HG03280 (cell line): Measurements from ENCODE around the gene L1CAM.

ENCODE experiments used
- ATAC-seq: cut with Tn5 transposase; IDR thresholded peaks from one replicate; pipeline ENCODE4 v1.9.1; 2021; ENCODE audit warnings: mild to moderate bottlenecking, moderate library complexity; ENCODE audit not compliant: unreplicated experiment

Gene L1CAM

DNA sequence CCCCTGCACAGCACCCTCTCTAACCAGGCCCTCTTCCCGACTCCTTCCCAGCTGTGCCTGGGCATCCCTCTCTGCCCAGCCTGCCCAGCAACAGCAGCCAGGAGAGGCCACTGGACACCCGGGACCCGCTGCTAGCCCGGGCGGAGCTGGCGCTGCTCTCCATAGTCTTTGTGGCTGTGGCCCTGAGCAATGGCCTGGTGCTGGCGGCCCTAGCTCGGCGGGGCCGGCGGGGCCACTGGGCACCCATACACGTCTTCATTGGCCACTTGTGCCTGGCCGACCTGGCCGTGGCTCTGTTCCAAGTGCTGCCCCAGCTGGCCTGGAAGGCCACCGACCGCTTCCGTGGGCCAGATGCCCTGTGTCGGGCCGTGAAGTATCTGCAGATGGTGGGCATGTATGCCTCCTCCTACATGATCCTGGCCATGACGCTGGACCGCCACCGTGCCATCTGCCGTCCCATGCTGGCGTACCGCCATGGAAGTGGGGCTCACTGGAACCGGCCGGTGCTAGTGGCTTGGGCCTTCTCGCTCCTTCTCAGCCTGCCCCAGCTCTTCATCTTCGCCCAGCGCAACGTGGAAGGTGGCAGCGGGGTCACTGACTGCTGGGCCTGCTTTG is 19.6 kb upstream of the L1CAM start:
- ATAC-seq = no peak

DNA sequence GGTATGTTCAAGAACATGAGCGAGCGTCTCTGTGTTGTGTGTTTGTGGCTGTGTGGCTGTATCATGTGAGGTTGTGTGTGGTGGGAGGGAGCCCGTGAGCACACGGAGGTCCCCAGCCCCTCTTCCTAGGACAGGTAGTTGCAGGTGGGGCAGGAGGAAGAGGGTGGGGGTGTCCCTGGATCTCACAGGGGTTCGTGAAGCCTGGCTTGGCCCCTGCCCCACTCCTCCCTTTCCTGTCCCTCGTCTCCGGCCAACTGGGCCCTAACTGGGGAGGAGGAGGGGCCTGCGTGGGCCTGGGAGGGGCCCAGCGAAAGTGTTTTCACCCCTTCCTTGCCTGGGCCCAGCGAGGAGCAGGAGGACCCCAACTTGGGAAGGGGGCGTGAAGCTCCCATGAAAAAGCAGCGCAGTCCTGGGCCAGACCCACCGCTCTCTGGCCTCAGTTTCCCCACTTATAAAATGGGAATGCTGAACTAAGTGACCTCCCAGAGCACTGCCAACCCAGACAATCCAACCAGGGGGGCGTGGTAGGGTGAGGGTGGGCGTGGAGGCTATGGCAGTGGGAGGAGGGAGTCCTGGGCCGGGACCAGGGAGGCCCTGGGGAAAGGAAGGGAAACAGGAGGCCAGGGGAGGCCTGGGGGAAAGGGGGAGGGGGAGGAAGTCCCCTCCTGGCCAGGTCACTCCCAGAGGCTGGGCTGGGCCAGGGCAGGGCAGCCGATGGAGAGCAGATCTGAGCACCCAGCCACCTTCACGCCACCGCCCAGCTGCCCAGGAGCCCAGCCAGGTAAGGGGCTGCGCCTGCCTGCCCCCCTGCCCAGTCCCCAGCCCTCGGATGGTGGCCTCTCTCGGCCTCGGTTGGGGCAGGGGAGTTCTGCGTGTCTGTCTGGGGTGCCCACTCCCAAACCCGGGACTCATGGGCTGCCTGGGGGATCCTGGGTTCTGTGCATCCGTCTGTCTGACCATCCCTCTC is 18.3 kb upstream of the L1CAM start, which contains the start of gene AVPR2:
Gene AVPR2, plus strand, starts transcription at position 683 of the 967 bp plus-strand sequence. CDS start 473 bp downstream, outside the sequence.
- no peak for ATAC-seq

GRCh38 chrX:153903238-153903980 is 17.4 kb upstream of the L1CAM start:
- no peak for ATAC-seq

- ATAC-seq = no peak
Measured at GRCh38 chrX:153902385-153902784, 16.4 kb upstream of the L1CAM start.

DNA sequence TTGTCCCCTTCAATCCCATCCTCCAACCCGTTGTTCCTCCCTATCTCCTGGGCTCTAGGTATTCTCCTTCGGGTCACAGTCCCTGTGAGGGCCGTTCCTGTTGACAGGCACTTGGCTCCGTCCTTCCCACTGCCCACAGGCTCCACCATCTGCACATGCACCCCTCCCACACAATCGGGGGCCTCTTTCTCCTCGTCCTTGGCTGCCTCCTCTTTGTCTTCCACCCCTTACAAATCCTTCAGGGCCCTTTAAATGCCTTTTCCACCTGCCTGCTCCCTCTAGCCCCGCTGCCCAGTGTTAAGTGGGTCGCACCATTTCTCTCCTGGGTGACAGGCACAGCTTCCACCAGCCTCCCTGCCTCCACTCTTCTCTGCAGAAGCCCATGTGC is 15.8 kb upstream of the L1CAM start:
- ATAC-seq = no peak

- peak; percentile 60 for ATAC-seq
Measured at GRCh38 chrX:153900831-153901752, 15.1 kb upstream of the L1CAM start.

GRCh38 chrX:153897899-153898298 is 11.9 kb upstream of the L1CAM start:
- ATAC-seq = no peak

GRCh38 chrX:153889123-153889522 is 3.1 kb upstream of the L1CAM start:
- no peak for ATAC-seq

DNA sequence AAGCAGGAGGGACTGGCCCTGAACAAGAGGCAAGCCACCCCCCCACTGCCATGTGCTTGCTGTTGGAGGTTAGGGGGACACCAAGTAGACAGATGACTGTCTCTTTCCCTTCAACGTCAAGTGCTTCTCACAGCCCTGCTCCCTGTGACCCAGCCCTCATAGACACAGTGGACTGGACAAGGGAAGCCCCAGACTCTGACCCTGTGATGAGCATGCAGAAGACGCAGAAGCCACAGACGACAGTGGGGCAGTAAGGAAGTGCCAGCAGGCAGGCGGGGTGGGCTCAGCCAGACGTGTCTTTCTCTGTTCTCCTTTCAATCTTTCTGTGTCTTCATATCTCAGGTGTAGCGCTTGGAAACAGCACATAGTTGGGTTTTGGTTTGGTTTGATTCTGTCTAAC is 2.4 kb upstream of the L1CAM start:
- no peak for ATAC-seq

GRCh38 chrX:153887385-153887784 is 1.4 kb upstream of the L1CAM start:
- ATAC-seq = no peak

DNA sequence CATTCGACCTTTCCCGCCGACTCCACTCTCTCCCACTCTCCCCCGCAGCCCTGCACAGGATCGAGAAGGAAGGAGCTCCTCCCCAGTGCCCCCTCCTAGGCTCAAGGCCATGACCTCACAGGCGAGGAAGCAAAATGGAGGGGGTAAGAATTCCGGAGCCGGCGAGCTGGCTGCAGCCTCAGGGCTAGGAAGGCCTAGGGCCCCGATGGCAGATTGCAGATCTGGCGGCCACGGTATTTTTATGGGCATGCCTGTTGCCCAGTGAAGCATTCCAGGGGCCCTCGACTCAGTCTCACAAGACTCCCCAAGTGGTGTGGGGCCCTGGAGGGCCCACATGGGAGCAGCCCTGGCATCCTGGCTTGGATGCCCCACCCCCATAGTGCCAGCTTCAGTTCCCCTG is 942 bp upstream of the L1CAM start:
- ATAC-seq = no peak

GRCh38 chrX:153885208-153885787 is 675 bp downstream of the L1CAM start:
- ATAC-seq = no peak

- no peak for ATAC-seq
Measured at GRCh38 chrX:153884590-153884989, 1.4 kb downstream of the L1CAM start.

GRCh38 chrX:153884136-153884535 is 1.8 kb downstream of the L1CAM start:
- ATAC-seq = no peak

DNA sequence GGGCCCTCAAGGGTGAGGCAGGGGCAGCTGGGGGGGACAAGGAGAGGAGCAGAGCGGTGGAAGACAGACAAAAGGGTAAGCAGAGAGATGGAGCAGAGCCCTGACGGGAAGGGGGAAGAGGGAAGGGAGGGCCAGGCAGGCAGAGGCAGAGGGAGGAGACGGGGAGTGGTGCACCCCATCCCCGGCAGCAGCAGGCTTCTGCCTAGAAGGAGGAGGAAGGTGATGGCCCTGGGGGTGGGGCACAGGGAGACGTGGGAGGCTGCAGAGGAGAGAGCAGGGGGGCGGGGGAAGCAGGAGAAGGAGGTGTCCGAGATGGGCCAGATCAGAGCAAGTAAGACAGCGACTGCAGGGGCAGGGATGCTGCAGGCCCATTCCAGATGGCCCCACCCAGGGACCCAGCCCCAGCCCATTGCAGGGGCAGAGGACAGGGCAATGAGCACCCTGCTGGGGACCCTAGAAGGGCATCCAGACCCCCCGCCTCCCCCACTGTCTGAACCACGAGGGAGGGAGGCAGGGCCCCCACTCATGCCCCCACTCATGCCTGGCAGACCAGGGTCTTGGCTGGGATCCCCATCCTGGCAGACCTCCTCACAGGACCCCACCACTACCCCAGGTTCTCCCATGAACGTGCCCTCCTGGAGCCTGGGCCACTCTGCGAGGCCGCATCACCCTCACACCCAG is 2.7 kb downstream of the L1CAM start:
- ATAC-seq = no peak

GRCh38 chrX:153882557-153882956 is 3.4 kb downstream of the L1CAM start:
- ATAC-seq = no peak

DNA sequence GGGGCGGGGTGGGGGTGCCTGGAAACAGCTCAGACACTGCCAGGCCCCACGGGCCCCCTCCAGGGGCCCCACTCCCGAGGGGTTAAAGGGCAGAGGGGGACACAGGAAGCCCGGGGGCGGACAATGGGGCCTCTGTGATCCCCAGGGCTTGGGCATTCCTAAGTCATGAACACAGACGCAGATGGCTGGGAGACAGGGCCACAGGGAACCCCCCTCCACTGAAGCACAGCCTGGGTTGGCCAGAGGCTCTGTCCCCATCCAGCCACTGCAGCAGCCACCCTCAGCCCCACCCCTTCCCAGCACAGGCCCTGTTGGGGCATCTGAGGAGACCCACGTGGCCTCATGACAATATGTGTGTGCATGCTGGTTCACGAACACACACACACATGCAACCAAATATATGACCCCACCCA is 3.9 kb downstream of the L1CAM start:
- no peak for ATAC-seq

- ATAC-seq = no peak
Measured at GRCh38 chrX:153881281-153881680, 4.7 kb downstream of the L1CAM start.

GRCh38 chrX:153880440-153880815 is 5.5 kb downstream of the L1CAM start:
- no peak for ATAC-seq
